H1 (cell line): ENCODE results near the gene PPP2R3C. TPM values are rescaled to one million over a fixed set of nuclear protein-coding genes. Genes with fewer than 3 reads are reported as not detected.

Experiments used
- GABPA ChIP-seq: IDR thresholded peaks from 2 replicates; pipeline ENCODE4 v1.6.1; 2011; ENCODE audit warnings: mild to moderate bottlenecking, low read length, moderate library complexity, borderline replicate concordance; ENCODE audit not compliant: insufficient read depth
- KDM5A ChIP-seq: fragments of 200-600 bp; IDR thresholded peaks from 2 replicates; pipeline ENCODE4 v1.7.1; 2012; ENCODE audit warnings: mild to moderate bottlenecking, low read length, inconsistent platforms, mixed read lengths
- RXRA ChIP-seq: IDR thresholded peaks from 2 replicates; pipeline ENCODE4 v1.6.1; 2011; ENCODE audit warnings: low read depth, mild to moderate bottlenecking, low read length, moderate library complexity; ENCODE audit not compliant: insufficient read depth
- polyA plus RNA-seq, 7 experiments: library from polyadenylated mRNA; depleted of rRNA in 3 of 7; stranded (reverse) in 5 of 7; unstranded in 2 of 7; fragments of >200 nt in 5 of 7; fragments of 200-250 nt in 2 of 7; gene quantifications; 1 replicate in 5 of 7; 2 replicates in 1 of 7; 4 replicates in 1 of 7; pipeline versions ENCODE4 v1.2.1 to v1.2.3, GENCODE V29; 2011 to 2013; ENCODE audit warnings: missing spikeins in 2 of 7, mixed read lengths in 2 of 7
- total RNA-seq: library from RNA; stranded (reverse); fragmentation: NEBNext Ultra II Directional; extraction: Animal tissue kit (Norgen Biotek cat#: 25700); gene quantifications from 2 replicates; pipeline ENCODE4 v1.2.1, GENCODE V29; 2021

The PPP2R3C gene
- total and polyA plus RNA-seq, 2 of the 8 experiments (the other 6 are each of a cell fraction or from before 2014, with no cell fraction given): 7.1 to 26.7 TPM

DNA sequence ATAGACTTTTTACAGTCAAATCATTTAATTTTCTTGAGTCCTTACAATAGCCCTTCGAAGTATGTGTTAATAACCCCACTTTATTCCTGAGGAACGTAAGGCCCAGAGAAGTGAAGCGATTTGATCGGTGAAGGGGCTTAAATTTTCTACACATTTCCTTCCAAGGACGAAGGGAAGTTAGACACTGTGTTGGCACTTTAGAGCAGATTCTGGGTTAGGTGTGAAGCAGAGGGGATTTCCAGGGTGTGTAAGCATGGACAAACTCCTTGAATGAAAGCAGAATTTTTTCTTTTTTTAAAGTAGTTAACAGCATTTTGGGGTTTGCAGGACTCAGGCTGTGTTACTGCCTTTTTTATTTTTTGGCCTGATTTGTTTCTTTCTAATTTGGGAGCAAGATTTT is 39.4 kb upstream of the PPP2R3C start (continued):
- TF ChIP-seq RXRA (no peak), GABPA (no peak), KDM5A (no peak)
